HFFc6 (cell line): ENCODE measurements around the gene SLC7A1. TPM values are rescaled to one million over a fixed set of nuclear protein-coding genes. Genes with fewer than 3 reads are reported as not detected.

Experiments
- DNase-seq: peaks from one replicate; pipeline ENCODE4 v3.0.0-alpha.2; 2018
- H3K27ac Mint-ChIP-seq: 2 replicates; pipeline ENCODE4 v1.8.0; 2020; ENCODE audit warnings: mild to moderate bottlenecking, mixed read lengths
- H3K27me3 Mint-ChIP-seq: 2 replicates; pipeline ENCODE4 v1.8.0; 2021; ENCODE audit warnings: mild to moderate bottlenecking, moderate library complexity, mixed read lengths; ENCODE audit not compliant: insufficient read depth
- H3K36me3 Mint-ChIP-seq: 2 replicates; pipeline ENCODE4 v1.8.0; 2021; ENCODE audit warnings: low read depth, mixed read lengths
- H3K4me1 Mint-ChIP-seq: 2 replicates; pipeline ENCODE4 v1.8.0; 2020; ENCODE audit warnings: low read depth, mixed read lengths
- H3K4me3 Mint-ChIP-seq: 2 replicates; pipeline ENCODE4 v1.8.0; 2020; ENCODE audit warnings: mild to moderate bottlenecking, moderate library complexity, mixed read lengths
- H3K9me3 Mint-ChIP-seq: 2 replicates; pipeline ENCODE4 v1.8.0; 2020; ENCODE audit warnings: mild to moderate bottlenecking, mixed read lengths
- CTCF ChIP-seq: fragments of 200-600 bp; sonication (generic); IDR thresholded peaks from 2 replicates; pipeline ENCODE4 v1.5.0; 2021; ENCODE audit warnings: antibody characterized with exemption, mild to moderate bottlenecking
- total RNA-seq, 6 experiments: library from RNA; stranded (reverse); fragmentation: NEBNext Ultra II Directional; extraction: Animal tissue kit (Norgen Biotek cat#: 25700); gene quantifications; 2 replicates in 1 of 6; 3 replicates in 5 of 6; pipeline ENCODE4 v1.2.3, GENCODE V29; 2021

SLC7A1 gene
- total RNA-seq, 6 experiments from 2014 or later: 134 to 174 (median 144) TPM

DNA sequence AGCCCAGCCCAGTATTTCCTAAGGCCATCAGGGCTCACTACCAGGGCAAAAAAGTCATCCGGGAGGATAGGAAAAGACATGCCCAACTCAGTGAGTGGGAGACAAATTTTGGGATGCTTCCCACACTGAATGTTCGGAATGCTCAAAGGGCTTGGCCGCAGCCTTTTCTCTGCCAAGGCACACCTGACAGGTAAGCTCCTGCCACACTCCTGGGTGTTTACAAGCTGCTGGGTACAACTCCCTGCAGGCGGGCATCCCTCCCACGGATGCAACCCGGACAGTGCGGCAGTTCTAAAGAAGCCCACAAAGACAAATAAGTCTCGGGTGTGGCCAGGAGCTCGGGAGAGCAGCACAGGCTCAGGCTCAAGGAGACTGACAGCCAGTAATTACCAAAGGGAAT, 28.1 kb downstream of the SLC7A1 start:
- Mint-ChIP-seq H3K27ac (no peak overlapping the region), H3K36me3 (peaks cover 21% of the 10 kb centered on the region), H3K4me3 (no peak overlapping the region), H3K4me1 (peaks cover 85% of the 10 kb centered on the region), H3K9me3 (no peaks in the 10 kb centered on the region), H3K27me3 (no peaks in the 10 kb centered on the region; the same call in 1 of the 2 replicates)
- no peak for TF ChIP-seq CTCF
- DNase-seq: no peak

DNA sequence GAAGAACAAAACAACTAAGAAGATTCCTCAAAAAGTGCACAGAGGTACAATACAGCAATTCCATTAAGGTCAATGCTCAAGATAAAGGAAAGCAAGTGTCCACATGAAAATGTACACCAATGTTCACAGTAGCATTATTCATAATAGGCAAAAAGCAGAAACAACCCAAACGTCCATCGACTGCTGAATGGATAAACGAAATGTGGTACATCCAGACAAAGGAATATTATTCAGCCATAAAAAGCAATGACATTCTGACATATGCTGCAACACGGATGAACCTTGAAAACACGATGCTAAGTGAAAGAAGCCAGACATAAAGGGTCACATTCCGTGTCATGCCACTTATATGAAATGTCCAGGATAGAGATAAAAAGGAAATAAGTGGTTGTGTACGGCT, 29.3 kb downstream of the SLC7A1 start:
- Mint-ChIP-seq H3K4me1 (peaks cover 85% of the 10 kb centered on the region), H3K9me3 (no peaks in the 10 kb centered on the region), H3K27ac (no peak overlapping the region), H3K36me3 (peaks cover 21% of the 10 kb centered on the region), H3K27me3 (no peaks in the 10 kb centered on the region; the same call in 1 of the 2 replicates), H3K4me3 (no peak overlapping the region)
- TF ChIP-seq CTCF: no peak
- no peak for DNase-seq

GRCh38 chr13:29564818-29565217, 30.7 kb downstream of the SLC7A1 start:
- peaks cover 15% of the 10 kb centered on the region for H3K36me3 Mint-ChIP-seq
- no peaks in the 10 kb centered on the region for H3K27me3 Mint-ChIP-seq
- peak overlapping the region; percentile 67 for H3K27ac Mint-ChIP-seq
- TF ChIP-seq CTCF: peak; percentile 55; the same call in 1 of the 2 replicates
- no peak for DNase-seq
- H3K4me1 Mint-ChIP-seq: peaks cover 82% of the 10 kb centered on the region
- H3K4me3 Mint-ChIP-seq: no peak overlapping the region
- H3K9me3 Mint-ChIP-seq: no peaks in the 10 kb centered on the region

- H3K4me1 Mint-ChIP-seq: peaks cover 78% of the 10 kb centered on the region
- DNase-seq: no peak
- no peaks in the 10 kb centered on the region for H3K9me3 Mint-ChIP-seq
- TF ChIP-seq CTCF: no peak
- no peak overlapping the region for H3K4me3 Mint-ChIP-seq
- H3K27me3 Mint-ChIP-seq: no peaks in the 10 kb centered on the region
- H3K27ac Mint-ChIP-seq: peak overlapping the region; percentile 42; the same call in 1 of the 2 replicates
- H3K36me3 Mint-ChIP-seq: peaks cover 15% of the 10 kb centered on the region
These were observed 31.1 kb downstream of the SLC7A1 start for GRCh38 chr13:29564373-29564772.

GRCh38 chr13:29563941-29564340, 31.5 kb downstream of the SLC7A1 start:
- Mint-ChIP-seq H3K4me3 (no peak overlapping the region), H3K9me3 (no peaks in the 10 kb centered on the region), H3K27me3 (no peaks in the 10 kb centered on the region), H3K27ac (peak overlapping the region; percentile 42; the same call in 1 of the 2 replicates), H3K36me3 (peaks cover 15% of the 10 kb centered on the region), H3K4me1 (peaks cover 73% of the 10 kb centered on the region)
- DNase-seq: no peak
- no peak for TF ChIP-seq CTCF
